Osteocyte (in vitro differentiated cells): ENCODE measurements around the gene TRIM40. TPM values are rescaled to one million over a fixed set of nuclear protein-coding genes. Genes with fewer than 3 reads are reported as not detected.

Experiments used
- DNase-seq: peaks from one replicate; pipeline ENCODE4 v3.0.0; 2021; ENCODE audit warnings: mixed read lengths; ENCODE audit not compliant: unreplicated experiment; ENCODE audit errors: extremely low spot score
- H3K27ac Mint-ChIP-seq: one replicate; pipeline ENCODE4 v1.8.0; 2021; ENCODE audit warnings: mild to moderate bottlenecking, mixed read lengths; ENCODE audit not compliant: unreplicated experiment
- H3K27me3 Mint-ChIP-seq: one replicate; pipeline ENCODE4 v1.8.0; 2021; ENCODE audit warnings: mixed read lengths; ENCODE audit not compliant: unreplicated experiment
- H3K36me3 Mint-ChIP-seq: one replicate; pipeline ENCODE4 v1.8.0; 2021; ENCODE audit warnings: mixed read lengths; ENCODE audit not compliant: unreplicated experiment
- H3K4me1 Mint-ChIP-seq: one replicate; pipeline ENCODE4 v1.8.0; 2021; ENCODE audit warnings: mixed read lengths; ENCODE audit not compliant: unreplicated experiment
- H3K4me3 Mint-ChIP-seq: one replicate; pipeline ENCODE4 v1.8.0; 2021; ENCODE audit warnings: mild to moderate bottlenecking, moderate library complexity, mixed read lengths; ENCODE audit not compliant: unreplicated experiment
- H3K9me3 Mint-ChIP-seq: one replicate; pipeline ENCODE4 v1.8.0; 2021; ENCODE audit warnings: mixed read lengths; ENCODE audit not compliant: unreplicated experiment
- total RNA-seq: library from RNA; stranded (reverse); gene quantifications from 2 replicates; pipeline ENCODE4 v1.2.1, GENCODE V29; 2021
- TF ChIP-seq, protein P1 (sequence below): fragments of 200-600 bp; sonication (generic); IDR thresholded peaks from 2 replicates; pipeline ENCODE4 v1.5.0; 2021; ENCODE audit warnings: antibody characterized with exemption, mild to moderate bottlenecking, moderate library complexity

The TRIM40 gene
- total RNA-seq, 1 donor from 2014 or later, result not detected

DNA sequence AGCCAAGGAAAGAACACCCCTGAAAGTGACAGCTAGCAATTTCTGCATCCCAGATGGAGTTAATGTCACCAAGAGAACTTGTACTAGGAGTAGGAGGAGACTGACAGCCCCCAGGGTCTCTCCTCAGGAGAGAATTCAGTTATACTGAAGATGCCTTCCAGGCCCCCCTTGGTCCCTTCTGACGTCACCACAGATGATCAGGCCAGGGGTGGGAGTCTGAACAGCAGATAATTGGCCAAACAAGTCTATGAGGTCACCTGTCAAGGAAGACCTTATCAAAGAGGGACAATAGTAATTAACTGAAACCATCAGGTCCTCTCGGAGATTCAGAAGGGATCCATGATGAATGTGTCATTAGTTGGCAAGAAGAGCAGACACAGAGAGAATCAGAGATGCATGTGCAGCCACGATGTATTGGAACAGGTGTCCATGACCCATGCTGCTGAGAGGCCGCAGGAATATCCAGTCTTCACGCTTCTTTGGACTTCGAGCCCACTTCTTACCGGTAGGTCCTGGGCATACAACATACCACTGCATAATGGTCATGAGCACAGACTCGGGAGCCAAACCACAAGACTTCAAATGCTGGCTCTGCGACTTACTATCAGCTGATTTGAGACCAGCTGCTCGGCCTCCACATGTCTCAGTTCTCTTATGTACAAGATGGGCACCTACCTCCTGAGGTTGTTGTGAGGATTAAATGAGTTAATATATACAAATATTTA lies 14.9 kb downstream of the TRIM40 start:
- Mint-ChIP-seq H3K4me3 (no peak overlapping the region), H3K36me3 (no peaks in the 10 kb centered on the region), H3K27me3 (peaks cover 3% of the 10 kb centered on the region), H3K4me1 (peaks cover 27% of the 10 kb centered on the region), H3K9me3 (no peaks in the 10 kb centered on the region), H3K27ac (no peak overlapping the region)
- no peak for DNase-seq
- TF ChIP-seq, protein P1, sequence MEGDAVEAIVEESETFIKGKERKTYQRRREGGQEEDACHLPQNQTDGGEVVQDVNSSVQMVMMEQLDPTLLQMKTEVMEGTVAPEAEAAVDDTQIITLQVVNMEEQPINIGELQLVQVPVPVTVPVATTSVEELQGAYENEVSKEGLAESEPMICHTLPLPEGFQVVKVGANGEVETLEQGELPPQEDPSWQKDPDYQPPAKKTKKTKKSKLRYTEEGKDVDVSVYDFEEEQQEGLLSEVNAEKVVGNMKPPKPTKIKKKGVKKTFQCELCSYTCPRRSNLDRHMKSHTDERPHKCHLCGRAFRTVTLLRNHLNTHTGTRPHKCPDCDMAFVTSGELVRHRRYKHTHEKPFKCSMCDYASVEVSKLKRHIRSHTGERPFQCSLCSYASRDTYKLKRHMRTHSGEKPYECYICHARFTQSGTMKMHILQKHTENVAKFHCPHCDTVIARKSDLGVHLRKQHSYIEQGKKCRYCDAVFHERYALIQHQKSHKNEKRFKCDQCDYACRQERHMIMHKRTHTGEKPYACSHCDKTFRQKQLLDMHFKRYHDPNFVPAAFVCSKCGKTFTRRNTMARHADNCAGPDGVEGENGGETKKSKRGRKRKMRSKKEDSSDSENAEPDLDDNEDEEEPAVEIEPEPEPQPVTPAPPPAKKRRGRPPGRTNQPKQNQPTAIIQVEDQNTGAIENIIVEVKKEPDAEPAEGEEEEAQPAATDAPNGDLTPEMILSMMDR, result no peak

DNA sequence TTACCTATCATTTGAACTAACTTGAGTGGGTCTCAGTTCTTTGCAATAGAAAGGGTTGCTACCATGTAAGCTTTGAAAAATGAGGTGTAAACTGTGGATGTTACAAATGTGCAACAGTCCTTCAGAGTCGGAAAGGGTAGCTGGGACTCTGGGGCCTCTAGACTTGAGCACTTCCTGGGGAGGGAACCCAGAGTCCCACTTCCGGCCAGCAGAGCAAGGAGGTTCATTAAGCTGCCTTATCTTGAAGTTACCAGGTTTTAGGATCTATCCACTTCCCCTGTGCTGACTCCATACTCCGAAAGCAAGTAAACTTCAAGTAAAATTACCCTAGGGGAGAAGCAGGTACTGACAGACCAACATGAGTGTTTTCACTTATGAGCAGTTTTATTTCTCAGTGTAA lies 15.6 kb downstream of the TRIM40 start:
- H3K27ac Mint-ChIP-seq, result no peak overlapping the region
- H3K9me3 Mint-ChIP-seq, result no peaks in the 10 kb centered on the region
- H3K27me3 Mint-ChIP-seq, result no peaks in the 10 kb centered on the region
- peaks cover 34% of the 10 kb centered on the region for H3K4me1 Mint-ChIP-seq
- TF ChIP-seq, protein P1, result no peak
- no peak for DNase-seq
- no peaks in the 10 kb centered on the region for H3K36me3 Mint-ChIP-seq
- no peak overlapping the region for H3K4me3 Mint-ChIP-seq

DNA sequence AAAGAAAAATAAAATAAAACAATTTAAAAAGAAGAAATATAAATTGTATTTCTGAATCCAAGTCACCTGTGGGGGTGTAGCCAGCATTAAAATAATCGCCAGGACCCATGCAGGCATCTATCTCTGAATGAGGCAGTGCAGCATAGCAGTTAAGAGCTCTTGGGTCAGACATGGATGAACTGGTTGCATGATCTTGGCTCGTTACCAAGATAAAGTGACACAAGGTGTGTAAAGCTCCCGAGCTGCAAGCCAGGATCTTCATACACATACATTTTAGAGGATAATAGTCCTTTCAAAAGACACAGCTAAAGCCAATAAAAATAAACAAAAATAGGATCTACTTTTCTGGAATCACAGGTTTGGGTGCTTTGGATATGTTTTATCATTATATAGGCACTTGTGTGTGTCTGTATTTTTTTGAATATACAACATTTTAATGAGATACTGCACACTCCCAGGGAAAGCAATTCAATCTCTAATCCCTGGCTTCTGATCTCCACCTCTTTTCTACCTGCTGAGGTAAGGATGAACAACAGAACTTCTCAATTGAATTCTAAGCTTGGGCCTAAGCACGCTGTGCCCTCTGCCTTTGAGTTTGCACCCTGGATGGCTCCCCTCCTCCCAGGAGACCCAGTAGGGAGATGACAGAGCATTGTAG lies 16.2 kb downstream of the TRIM40 start:
- Mint-ChIP-seq H3K9me3 (no peaks in the 10 kb centered on the region), H3K36me3 (no peaks in the 10 kb centered on the region), H3K27ac (no peak overlapping the region), H3K4me1 (peaks cover 38% of the 10 kb centered on the region), H3K4me3 (no peak overlapping the region), H3K27me3 (no peaks in the 10 kb centered on the region)
- no peak for DNase-seq
- TF ChIP-seq, protein P1, result no peak

DNA sequence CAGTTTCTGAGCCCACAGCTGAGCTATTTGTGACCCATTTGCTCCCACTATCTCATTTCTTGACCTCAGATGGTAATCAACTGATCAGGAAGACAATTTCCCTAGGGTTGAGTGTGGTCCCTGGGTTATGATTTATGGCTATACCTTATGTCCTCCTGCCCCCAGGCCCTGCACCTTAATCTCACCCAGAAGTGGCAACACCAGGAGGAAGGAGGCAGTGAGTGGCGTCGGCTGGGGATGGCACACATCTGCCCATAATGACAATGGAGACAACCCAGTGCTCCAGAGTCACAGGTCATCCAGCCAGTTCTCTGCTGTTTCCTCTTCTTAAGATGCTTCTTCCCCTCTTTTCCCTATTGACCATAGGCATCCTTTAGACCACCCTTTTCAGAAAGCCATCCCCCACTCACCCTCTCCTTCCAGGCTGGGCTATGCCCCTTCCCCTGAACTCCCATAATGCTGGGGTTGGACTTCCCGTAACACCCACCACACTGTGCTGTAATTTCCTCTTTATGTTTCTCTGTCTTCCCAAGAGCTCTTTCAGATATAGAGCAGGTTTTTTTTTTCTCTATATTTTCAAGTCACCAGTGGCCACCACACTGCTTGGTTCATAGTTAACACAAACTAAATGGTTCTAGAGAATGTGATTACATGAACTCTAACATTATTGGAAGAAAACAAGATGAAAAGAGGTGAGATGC lies 17.1 kb downstream of the TRIM40 start:
- no peak for DNase-seq
- Mint-ChIP-seq H3K4me3 (no peak overlapping the region), H3K4me1 (peaks cover 38% of the 10 kb centered on the region), H3K27ac (no peak overlapping the region), H3K27me3 (no peaks in the 10 kb centered on the region), H3K36me3 (no peaks in the 10 kb centered on the region), H3K9me3 (no peaks in the 10 kb centered on the region)
- TF ChIP-seq, protein P1, result no peak

DNA sequence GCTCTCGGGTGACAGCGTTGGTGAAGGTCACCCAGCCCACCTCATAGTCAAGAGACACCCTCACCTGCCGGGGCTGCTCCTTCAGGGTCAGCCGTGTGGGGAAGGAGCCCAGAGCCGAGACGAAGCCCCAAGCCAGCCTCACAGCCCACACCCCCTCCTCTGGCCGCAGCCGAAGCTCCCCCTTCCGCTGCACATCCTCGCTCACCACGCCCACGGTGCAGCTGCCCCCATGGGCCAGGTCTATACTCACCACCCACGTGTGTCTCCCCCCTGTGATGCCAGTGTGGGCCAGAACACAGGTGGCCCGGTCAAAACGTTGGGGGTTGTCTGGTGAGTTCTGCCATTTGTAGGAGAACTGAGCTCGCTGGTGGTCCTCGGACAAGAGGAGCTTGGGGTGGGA lies 18.1 kb downstream of the TRIM40 start:
- DNase-seq, result no peak
- H3K9me3 Mint-ChIP-seq, result no peaks in the 10 kb centered on the region
- H3K27me3 Mint-ChIP-seq, result no peaks in the 10 kb centered on the region
- H3K4me3 Mint-ChIP-seq, result no peak overlapping the region
- no peak overlapping the region for H3K27ac Mint-ChIP-seq
- H3K4me1 Mint-ChIP-seq, result peaks cover 38% of the 10 kb centered on the region
- H3K36me3 Mint-ChIP-seq, result no peaks in the 10 kb centered on the region
- TF ChIP-seq, protein P1, result no peak
